Hematopoietic multipotent progenitor cell treated with erythropoietin and hydrocortisone succinate and interleukin-3 and kit ligand, for 15 days (in vitro differentiated cells): Measurements from ENCODE around the gene OS9.
"Not testable (repeated sequence)": the region's sequence is repeated elsewhere in the genome, so short reads cannot be mapped to it uniquely, and the experiment has no call there.

ENCODE experiments used
- DNase-seq: peaks from one replicate; pipeline ENCODE4 v3.0.0-alpha.2; 2015; ENCODE audit warnings: low spot score

OS9 gene

GRCh38 chr12:57693659-57694458 is at the start of gene OS9:
OS9 (plus strand) TSS chr12:57694132; CDS start chr12:57694162, 30 bp downstream.
- peak; percentile 99 for DNase-seq

GRCh38 chr12:57645990-57646658 is 47.8 kb upstream of the OS9 start:
- DNase-seq, result not testable (repeated sequence)

- not testable (repeated sequence) for DNase-seq
Measured at GRCh38 chr12:57646659-57647049, 47.3 kb upstream of the OS9 start.

DNA sequence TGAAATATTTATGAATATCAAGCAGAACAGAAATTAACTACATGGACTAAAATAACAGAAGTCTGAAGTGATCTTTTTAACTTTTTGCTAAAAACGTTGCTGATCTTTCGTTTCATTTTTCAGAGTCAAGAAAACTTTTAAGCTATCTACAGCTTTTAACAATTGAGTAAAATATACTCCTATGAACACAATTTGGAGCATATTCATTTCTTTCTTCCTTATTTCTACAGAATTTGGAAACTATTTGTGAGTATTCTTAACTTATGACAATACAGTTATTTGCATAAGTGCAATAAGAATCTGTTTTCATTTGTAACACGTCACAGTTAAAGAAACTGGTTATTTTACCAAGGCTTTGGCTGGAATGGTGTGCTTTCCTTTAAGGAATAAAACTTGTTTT is 39.9 kb upstream of the OS9 start:
- DNase-seq, result no peak

GRCh38 chr12:57655541-57656240 is 38.2 kb upstream of the OS9 start:
- DNase-seq, result no peak

DNA sequence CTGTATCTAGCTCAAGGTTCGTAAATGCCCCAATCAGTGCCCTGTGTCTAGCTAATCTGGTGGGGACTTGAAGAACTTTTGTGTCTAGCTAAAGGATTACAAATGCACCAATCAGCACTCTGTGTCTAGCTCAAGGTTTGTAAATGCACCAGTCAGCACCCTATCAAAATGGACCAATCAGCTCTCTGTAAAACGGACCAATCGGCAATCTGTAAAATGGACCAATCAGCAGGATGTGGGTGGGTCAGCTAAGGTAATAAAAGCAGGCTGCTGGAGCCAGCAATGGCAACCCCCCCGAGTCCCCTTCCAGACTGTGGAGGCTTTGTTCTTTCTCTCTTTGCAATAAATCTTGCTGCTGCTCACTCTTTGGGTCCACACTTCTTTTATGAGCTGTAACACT is 37.5 kb upstream of the OS9 start:
- not testable (repeated sequence) for DNase-seq

- DNase-seq, result no peak
Measured at GRCh38 chr12:57657744-57658143, 36.2 kb upstream of the OS9 start.

DNA sequence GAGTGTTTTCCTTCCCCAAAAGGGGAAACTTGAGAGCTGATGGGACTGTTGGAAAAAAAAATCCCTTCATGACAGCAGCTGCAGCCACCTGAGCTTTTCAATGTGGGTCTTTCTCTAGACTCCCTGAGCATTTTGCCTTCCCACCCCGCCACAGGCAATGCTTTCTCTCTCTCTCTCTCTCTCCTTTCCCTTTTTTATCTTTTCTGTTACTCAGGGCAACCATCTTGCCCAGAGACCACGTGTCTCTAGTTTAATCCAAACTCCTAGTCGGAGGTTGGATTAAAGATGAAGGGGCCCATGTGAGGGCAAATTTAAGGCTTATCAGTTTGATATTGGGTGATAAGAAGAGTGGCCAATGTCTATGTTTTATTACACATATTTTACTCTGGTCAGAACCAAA is 35.0 kb upstream of the OS9 start:
- no peak for DNase-seq

GRCh38 chr12:57661376-57661775 is 32.6 kb upstream of the OS9 start:
- no peak for DNase-seq

DNA sequence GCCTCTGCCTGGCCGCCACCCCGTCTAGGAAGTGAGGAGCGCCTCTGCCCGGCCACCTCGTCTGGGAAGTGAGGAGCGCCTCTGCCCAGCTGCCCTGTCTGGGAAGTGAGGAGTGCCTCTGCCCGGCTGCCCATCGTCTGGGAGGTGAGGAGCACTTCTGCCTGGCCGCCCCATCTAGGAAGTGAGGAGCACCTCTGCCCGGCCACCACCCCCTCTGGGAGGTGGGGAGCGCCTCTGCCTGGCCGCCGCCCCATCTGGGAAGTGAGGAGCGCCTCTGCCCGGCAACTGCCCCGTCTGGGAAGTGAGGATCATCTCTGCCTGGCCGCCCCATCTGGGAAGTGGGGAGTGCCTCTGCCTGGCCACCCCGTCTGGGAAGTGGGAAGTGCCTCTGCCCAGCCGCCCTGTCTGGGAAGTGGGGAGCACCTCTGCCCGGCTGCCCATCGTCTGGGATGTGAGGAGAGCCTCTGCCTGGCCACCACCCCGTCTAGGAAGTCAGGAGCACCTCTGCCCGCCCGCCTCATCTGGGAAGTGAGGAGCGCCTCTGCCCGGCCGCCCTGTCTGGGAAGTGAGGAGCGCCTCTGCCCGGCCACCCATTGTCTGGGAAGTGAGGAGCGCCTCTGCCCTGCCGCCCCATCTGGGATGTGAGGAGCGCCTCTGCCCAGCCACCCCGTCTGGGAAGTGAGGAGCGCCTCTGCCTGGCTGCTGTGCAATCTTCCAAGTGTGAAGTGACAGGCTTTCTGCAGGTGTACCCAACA is 28.7 kb upstream of the OS9 start:
- DNase-seq, result not testable (repeated sequence)

DNA sequence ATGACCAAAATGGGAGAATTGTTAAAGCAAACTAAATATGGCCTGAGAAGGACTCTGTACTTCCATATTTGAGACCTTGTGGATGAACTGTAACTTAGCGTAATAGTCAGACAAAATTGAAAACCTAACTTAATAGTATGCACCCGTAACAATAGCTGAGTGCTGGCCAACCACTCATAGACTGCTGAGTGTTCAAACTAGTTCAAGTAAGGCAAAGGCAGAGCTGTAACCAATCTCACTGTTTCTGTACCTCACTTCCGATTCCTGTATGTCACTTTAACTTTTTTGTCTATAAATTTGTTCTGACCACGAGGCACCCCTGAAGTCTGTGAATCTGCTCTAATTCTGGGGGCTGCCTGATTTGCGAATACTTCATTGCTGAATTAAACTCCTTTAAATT is 27.0 kb upstream of the OS9 start:
- DNase-seq, result no peak

DNA sequence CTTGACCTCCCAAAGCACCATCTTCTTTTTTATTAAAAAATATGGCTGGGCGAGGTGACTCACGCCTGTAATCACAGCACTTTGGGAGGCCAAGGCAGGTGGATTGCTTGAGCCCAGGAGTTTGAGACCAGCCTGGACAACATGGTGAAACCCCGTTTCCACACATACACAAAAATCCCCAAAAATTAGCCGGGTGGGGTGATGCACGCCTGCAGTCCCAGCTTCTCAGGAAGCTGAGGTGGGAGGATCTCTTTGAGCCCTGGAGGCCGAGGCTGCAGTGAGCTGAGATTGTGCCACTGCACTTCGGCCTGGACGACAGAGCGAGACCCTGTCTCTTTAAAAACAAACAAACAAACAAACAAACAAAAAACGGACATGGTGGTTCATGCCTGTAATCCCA is 24.2 kb upstream of the OS9 start:
- not testable (repeated sequence) for DNase-seq

DNA sequence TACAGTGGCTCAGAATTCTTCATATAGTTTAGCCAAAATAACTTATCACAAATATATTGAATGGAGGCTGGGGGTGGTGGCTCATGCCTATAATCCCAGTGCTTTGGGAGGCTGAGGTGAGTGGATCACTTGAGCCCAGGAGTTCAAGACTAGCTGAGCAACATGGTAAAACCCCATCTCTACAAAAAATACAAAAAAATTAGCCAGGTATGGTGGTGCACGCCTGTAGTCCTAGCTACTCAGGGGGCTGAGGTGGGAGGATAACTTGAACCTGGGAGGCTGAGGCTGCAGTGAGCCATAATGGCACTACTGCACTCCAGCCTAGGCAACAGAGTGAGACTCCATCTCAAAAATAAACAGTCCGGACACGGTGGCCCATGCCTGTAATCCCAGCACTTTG is 22.1 kb upstream of the OS9 start:
- not testable (repeated sequence) for DNase-seq

GRCh38 chr12:57672801-57673200 is 21.1 kb upstream of the OS9 start:
- DNase-seq, result no peak

DNA sequence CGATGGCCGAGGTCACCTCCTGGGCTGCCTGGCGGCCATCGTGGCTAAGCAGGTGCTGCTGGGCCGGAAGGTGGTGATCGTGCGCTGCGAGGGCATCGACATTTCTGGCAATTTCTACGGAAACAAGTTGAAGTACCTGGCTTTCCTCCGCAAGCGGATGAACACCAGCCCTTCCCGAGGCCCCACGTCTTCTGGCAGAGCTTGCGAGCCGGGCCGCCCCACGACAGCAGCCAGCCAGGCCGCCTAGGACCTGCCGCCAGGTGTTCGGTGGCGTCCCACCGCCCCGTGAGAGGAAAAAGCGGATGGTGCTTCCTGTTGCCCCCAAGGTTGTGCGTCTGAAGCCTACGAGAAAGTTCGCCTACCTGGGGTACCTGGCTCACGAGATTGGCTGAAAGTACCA is 19.2 kb upstream of the OS9 start:
- no peak for DNase-seq

DNA sequence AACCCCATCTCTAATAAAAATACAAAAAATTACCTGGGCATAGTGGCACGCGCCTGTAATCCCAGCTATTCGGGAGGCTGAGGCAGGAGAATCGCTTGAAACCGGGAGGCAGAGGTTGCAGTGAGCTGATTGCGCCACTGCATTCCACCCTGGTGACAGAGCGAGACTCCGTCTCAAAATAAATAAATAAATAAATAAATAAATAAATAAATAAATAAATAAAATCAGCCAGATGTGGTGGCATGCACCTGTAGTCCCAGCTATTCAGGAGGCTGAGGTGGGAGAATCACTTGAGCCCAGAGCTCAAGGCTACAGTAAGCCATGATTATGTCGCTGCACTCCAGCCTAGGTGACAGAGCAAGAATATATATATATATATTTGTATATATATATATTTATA is 16.0 kb upstream of the OS9 start:
- not testable (repeated sequence) for DNase-seq

- no peak for DNase-seq
Measured at GRCh38 chr12:57679697-57680096, 14.2 kb upstream of the OS9 start.

- no peak for DNase-seq
Measured at GRCh38 chr12:57687862-57688261, 6.1 kb upstream of the OS9 start.

- DNase-seq, result no peak
Measured at GRCh38 chr12:57688931-57689330, 5.0 kb upstream of the OS9 start.

DNA sequence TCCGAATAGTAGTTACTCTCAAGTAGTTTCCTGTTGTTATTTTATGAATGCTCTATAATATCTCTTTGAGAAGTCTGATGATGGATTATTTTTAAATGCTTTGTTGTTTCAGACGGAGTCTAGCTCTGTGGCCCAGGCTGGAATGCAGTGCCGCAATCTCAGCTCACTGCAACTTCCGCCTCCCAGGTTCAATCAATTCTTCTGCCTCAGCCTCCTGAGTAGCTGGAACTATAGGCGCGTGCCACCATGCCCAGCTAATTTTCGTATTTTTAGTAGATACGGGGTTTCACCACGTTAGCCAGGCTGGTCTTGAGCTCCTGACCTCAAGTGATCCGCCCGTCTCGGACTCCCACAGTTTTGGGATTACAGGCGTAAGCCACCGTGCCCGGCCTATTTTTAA is 1.4 kb upstream of the OS9 start:
- DNase-seq, result no peak

DNA sequence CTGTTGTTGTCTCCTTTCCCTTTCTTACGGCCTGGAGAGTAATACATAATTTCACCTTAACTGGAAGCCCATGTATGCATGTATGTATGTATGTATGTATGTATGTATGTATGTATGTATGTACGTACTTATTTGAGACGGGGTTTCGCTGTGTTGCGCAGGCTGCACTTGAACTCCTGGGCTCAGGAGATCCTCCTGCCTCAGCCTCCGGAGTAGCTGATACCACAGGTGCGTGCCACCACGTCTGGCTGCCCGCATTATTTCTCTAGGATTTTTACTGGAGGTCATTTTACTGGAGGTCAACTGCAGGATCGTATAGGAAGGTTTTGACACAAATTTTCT is 644 bp upstream of the OS9 start:
- no peak for DNase-seq

DNA sequence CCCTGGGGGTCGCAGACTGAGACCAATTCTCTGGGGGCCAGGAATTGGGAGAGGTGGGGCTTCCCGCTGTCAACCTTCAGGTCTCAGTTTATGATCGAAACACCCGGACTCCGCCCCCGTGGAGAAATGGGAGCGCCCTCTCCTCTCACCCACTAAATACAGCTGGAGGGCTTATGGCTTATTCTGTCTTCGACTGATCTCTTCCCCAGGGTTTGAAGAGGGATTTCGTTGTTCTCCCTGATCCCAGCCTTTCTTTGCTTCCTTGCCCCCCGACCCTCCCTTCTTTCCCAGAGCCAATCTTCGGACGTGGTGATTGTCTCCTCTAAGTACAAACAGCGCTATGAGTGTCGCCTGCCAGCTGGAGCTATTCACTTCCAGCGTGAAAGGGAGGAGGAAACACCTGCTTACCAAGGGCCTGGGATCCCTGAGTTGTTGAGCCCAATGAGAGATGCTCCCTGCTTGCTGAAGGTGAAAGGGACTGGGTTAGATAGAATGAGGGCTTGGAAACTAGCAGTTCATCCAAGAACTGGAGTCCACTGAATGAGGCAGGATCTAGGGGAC is 607 bp downstream of the OS9 start:
- no peak for DNase-seq
